SH-SY5Y (cell line): ENCODE data around the gene CYTH3.

Experiments
- GATA2 ChIP-seq: IDR thresholded peaks from 2 replicates; pipeline ENCODE4 v1.6.1; 2011; ENCODE audit warnings: mild to moderate bottlenecking, low read depth, low read length
- GATA3 ChIP-seq: IDR thresholded peaks from 2 replicates; pipeline ENCODE4 v1.6.1; 2011; ENCODE audit warnings: low read depth, mild to moderate bottlenecking, low read length, moderate library complexity

- TF ChIP-seq GATA2 (no peak), GATA3 (no peak)
Observed at GRCh38 chr7:6238309-6238925, 34.0 kb downstream of the CYTH3 start.
